Activated naive CD4-positive, alpha-beta T cell (primary cell): ENCODE data around the gene ANGPTL8.

Source experiments
- DNase-seq, 4 experiments: peaks; one replicate each; lab custom pipeline; 2025; lab: John Stamatoyannopoulos, UW

Gene ANGPTL8

DNA sequence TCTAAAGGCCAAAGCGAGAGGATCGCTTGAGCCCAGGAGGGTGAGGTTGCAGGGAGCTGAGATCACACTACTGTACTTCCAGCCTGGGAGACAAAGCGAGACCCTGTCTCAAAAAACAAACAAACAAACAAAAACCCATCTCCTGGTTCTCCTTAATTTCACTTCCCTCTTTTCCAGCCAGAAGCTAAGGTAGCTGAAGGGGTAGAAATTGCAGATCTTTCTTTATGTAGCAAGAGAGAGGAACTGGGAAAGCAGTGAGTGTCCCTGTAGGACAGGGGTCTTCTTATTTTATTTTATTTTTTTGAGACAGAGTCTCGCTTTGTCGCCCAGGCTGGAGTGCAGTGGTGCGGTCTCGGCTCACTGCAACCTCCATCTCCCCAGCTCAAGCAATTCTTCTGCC lies 52.0 kb downstream of the ANGPTL8 start:
- DNase-seq: no peak
